ACC112 (cell line): ENCODE results near the gene CCDC149.

Experiments
- H2AFZ ChIP-seq: fragments of 200-600 bp; sonication (generic); one replicate; pipeline ENCODE4 v1.6.0; 2017; ENCODE audit warnings: antibody characterized with exemption, low read length; ENCODE audit not compliant: unreplicated experiment
- H3K27ac ChIP-seq: fragments of 200-600 bp; sonication (generic); 2 replicates; pipeline ENCODE4 v1.5.1; 2014; ENCODE audit warnings: low read depth, mild to moderate bottlenecking, antibody characterized with exemption, low read length, moderate library complexity
- H3K27me3 ChIP-seq: fragments of 200-600 bp; sonication (generic); 2 replicates; pipeline ENCODE4 v1.6.1; 2014; ENCODE audit warnings: mild to moderate bottlenecking, antibody characterized with exemption, low read length, moderate library complexity, mixed read lengths; ENCODE audit not compliant: insufficient read depth
- H3K36me3 ChIP-seq: fragments of 200-600 bp; sonication (generic); 2 replicates; pipeline ENCODE4 v1.6.1; 2016; ENCODE audit warnings: mild to moderate bottlenecking, antibody characterized with exemption, low read length, moderate library complexity, mixed read lengths; ENCODE audit not compliant: insufficient read depth
- H3K4me1 ChIP-seq: fragments of 200-600 bp; sonication (generic); one replicate; pipeline ENCODE4 v1.6.1; 2016; ENCODE audit warnings: low read length, mixed read lengths; ENCODE audit not compliant: insufficient read depth, unreplicated experiment, control insufficient read depth
- H3K4me3 ChIP-seq: fragments of 200-600 bp; sonication (generic); 2 replicates; pipeline ENCODE4 v1.5.1; 2014; ENCODE audit warnings: mild to moderate bottlenecking, low read depth, low read length
- H3K79me2 ChIP-seq: fragments of 200-600 bp; sonication (generic); one replicate; pipeline ENCODE4 v1.6.0; 2016; ENCODE audit warnings: low read length; ENCODE audit not compliant: control insufficient read depth, unreplicated experiment, insufficient read depth

Gene CCDC149

DNA sequence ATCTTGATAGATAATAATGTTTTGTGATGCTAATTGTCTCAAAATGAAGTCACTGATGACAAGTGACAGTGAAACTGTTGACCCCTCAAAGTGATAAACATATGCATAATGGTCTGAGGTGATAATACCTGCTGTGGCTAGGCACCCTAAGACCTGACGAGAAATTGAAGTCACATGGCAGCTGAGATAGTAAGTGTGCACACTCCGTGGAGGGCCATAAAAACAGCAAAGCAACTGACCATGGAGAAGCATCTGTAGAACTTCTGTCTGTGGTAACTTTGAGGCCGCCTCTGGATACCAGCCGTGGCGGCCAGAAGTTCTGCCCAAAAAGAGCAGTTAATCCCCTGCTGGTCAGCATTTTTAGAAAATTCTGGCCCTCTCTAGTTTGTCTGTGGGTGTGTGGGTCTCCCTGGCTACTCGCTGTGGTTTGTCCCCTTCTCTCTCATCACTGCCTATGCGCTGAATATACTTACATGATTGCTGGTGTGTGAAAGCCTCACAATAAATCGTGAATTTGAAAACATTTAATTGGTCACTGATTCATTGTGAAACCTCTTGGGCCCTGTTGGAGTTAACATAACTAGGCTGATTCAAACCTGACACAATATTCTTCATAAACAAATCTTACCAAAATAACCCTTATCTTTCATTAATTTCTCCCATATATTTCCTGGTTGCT is 50.6 kb downstream of the CCDC149 start:
- H3K4me3 ChIP-seq: no peak overlapping the region

GRCh38 chr4:24858550-24858949 is 54.3 kb downstream of the CCDC149 start:
- Histone ChIP-seq H2AFZ (peak overlapping the region; percentile 16), H3K79me2 (no peaks in the 10 kb centered on the region), H3K27ac (peak overlapping the region; percentile 40), H3K4me3 (peak overlapping the region; percentile 19; the same call in 1 of the 2 replicates), H3K36me3 (peaks cover 5% of the 10 kb centered on the region), H3K4me1 (peaks cover 32% of the 10 kb centered on the region), H3K27me3 (no peaks in the 10 kb centered on the region)

More for the DNA sequence above, 50.6 kb downstream of the CCDC149 start:
- Histone ChIP-seq H3K36me3 (peaks cover 5% of the 10 kb centered on the region), H3K27me3 (no peaks in the 10 kb centered on the region), H3K27ac (no peak overlapping the region), H2AFZ (no peak overlapping the region), H3K4me1 (peaks cover 16% of the 10 kb centered on the region), H3K79me2 (no peaks in the 10 kb centered on the region)

GRCh38 chr4:24858026-24858425 is 54.8 kb downstream of the CCDC149 start:
- Histone ChIP-seq H3K79me2 (no peaks in the 10 kb centered on the region), H3K27me3 (no peaks in the 10 kb centered on the region)

GRCh38 chr4:24856586-24856985 is 56.3 kb downstream of the CCDC149 start:
- Histone ChIP-seq H3K79me2 (no peaks in the 10 kb centered on the region), H3K4me1 (peaks cover 52% of the 10 kb centered on the region), H3K36me3 (no peaks in the 10 kb centered on the region), H3K27ac (no peak overlapping the region), H3K27me3 (no peaks in the 10 kb centered on the region), H3K4me3 (no peak overlapping the region), H2AFZ (no peak overlapping the region)

More at GRCh38 chr4:24858026-24858425, 54.8 kb downstream of the CCDC149 start:
- Histone ChIP-seq H3K36me3 (peaks cover 5% of the 10 kb centered on the region), H3K4me1 (peaks cover 37% of the 10 kb centered on the region), H3K4me3 (peak overlapping the region; percentile 19; the same call in 1 of the 2 replicates), H2AFZ (peak overlapping the region; percentile 16), H3K27ac (peak overlapping the region; percentile 40)

DNA sequence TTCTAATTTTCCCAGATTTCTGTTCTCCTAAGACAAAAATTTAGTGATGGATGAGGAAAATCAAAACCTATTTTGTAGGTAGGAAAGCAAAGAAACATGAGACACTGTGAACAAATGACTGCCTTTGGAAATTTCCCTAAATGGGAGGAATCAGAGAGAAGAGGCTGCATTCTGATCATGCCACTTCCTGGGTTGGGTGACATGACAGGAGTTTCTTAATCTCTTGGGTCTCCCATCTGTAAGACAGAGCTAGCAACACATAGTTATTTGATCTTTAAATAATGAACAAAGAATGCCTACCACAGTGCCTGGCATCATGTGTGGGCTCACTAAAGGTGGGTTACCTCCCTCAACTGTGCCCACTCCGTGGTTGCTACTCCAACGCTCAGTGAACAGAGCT is 57.1 kb downstream of the CCDC149 start:
- Histone ChIP-seq H3K27me3 (no peaks in the 10 kb centered on the region), H3K4me1 (peaks cover 60% of the 10 kb centered on the region), H2AFZ (no peak overlapping the region), H3K4me3 (no peak overlapping the region), H3K79me2 (no peaks in the 10 kb centered on the region), H3K27ac (no peak overlapping the region), H3K36me3 (no peaks in the 10 kb centered on the region)

- H3K79me2 ChIP-seq: no peaks in the 10 kb centered on the region
- no peak overlapping the region for H2AFZ ChIP-seq
- H3K4me1 ChIP-seq: peaks cover 60% of the 10 kb centered on the region
- H3K36me3 ChIP-seq: no peaks in the 10 kb centered on the region
- H3K4me3 ChIP-seq: no peak overlapping the region
- peak overlapping the region; percentile 69 for H3K27ac ChIP-seq
- no peaks in the 10 kb centered on the region for H3K27me3 ChIP-seq
These were observed 59.7 kb downstream of the CCDC149 start for GRCh38 chr4:24853142-24853541.

DNA sequence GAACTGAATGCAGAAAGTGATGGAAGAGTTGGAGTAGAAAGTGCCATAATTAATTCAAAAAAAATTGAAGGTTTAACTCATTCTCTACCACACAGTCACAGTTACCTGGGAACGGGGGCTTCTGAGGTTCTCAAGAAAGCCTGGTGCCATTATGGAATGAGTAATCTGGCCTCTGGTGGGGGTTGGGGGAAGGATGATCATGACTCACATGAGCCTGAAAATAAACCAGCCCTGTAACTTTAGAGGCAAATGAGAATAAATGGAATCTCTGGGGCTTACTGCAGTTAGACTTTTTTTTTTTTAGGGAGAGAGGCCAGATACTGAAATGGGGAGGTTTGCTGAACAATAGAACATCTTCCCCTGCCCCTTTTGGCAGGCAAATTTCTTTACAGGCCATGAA is 62.2 kb downstream of the CCDC149 start:
- H3K36me3 ChIP-seq: no peaks in the 10 kb centered on the region
- no peaks in the 10 kb centered on the region for H3K27me3 ChIP-seq
- H3K4me3 ChIP-seq: no peak overlapping the region; the same call in 1 of the 2 replicates
- peak overlapping the region; percentile 20; the same call in 1 of the 2 replicates for H3K27ac ChIP-seq
- H3K79me2 ChIP-seq: no peaks in the 10 kb centered on the region
- no peak overlapping the region for H2AFZ ChIP-seq
- H3K4me1 ChIP-seq: peaks cover 40% of the 10 kb centered on the region

- no peaks in the 10 kb centered on the region for H3K79me2 ChIP-seq
- H3K27ac ChIP-seq: no peak overlapping the region
- H2AFZ ChIP-seq: no peak overlapping the region
- no peaks in the 10 kb centered on the region for H3K36me3 ChIP-seq
- H3K4me1 ChIP-seq: peaks cover 37% of the 10 kb centered on the region
- H3K27me3 ChIP-seq: no peaks in the 10 kb centered on the region
- no peak overlapping the region for H3K4me3 ChIP-seq
These were observed 63.1 kb downstream of the CCDC149 start for GRCh38 chr4:24849756-24850155.

- H3K4me3 ChIP-seq: no peak overlapping the region
- no peaks in the 10 kb centered on the region for H3K36me3 ChIP-seq
- H3K27ac ChIP-seq: no peak overlapping the region
- no peaks in the 10 kb centered on the region for H3K27me3 ChIP-seq
- peaks cover 37% of the 10 kb centered on the region for H3K4me1 ChIP-seq
- H3K79me2 ChIP-seq: no peaks in the 10 kb centered on the region
- no peak overlapping the region for H2AFZ ChIP-seq
These were observed 63.5 kb downstream of the CCDC149 start for GRCh38 chr4:24849351-24849750.

DNA sequence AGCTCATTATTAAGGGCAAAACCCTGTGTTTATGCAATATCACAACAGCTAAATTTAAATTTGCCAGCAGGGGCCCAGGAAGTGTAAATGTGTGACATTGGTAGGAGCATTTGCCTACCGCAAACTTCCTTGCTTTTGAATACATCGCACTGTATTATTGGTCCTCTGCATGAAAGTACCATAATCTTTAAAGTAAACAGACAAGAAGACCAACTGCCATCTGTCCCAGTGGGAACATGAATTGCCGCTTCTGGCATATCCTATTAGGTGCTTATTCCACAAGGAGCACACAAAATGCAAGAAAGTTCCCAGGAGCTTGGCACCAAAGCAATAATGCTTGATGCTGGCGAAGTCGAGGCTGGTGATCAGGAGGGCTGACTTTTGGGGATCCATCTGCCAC is 66.1 kb downstream of the CCDC149 start:
- Histone ChIP-seq H3K79me2 (no peaks in the 10 kb centered on the region), H3K27me3 (no peaks in the 10 kb centered on the region), H3K36me3 (no peaks in the 10 kb centered on the region), H2AFZ (no peak overlapping the region), H3K4me3 (no peak overlapping the region), H3K4me1 (peaks cover 17% of the 10 kb centered on the region), H3K27ac (no peak overlapping the region)

DNA sequence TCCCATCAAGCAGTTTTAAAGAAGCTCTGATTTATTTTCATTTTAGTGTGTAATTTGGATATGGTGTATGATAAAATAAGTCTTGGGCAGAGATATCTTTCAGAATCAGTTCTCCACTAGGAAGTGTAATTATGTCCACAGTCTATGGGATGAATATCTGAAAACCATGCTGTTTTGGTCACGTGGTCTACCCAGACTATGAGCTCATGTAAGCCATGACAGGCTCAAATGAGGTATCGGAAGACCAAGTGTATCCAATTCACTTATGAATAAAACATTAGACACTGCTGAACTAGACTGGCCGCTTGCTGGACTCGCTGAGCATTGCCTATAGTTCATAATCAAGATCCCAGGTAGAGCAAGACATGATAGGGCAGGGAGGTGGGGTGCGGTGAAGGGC is 66.9 kb downstream of the CCDC149 start:
- Histone ChIP-seq H3K27ac (no peak overlapping the region), H3K4me1 (peaks cover 8% of the 10 kb centered on the region), H3K36me3 (no peaks in the 10 kb centered on the region), H2AFZ (no peak overlapping the region), H3K79me2 (no peaks in the 10 kb centered on the region), H3K4me3 (no peak overlapping the region), H3K27me3 (no peaks in the 10 kb centered on the region)
